ENCODE results near the gene MSANTD2.

MSANTD2 gene

GRCh38 chr11:124758355-124759265 lies 41.6 kb downstream of the MSANTD2 start:
- POLR2A ChIA-PET: no interaction called here
- CTCF ChIA-PET: interaction anchor here (0.7 to 21.1 kb wide), 16 partner anchors 8 to 90 kb away, joined by 3 to 381 read pairs (median 4); partner anchors contain the start of gene MSANTD2
- peak; percentile 80 for DNase-seq (ENCODE audit: extremely low spot score)
- peak; percentile 90 for TF ChIP-seq CTCF (IDR thresholded peaks at IDR 0.05; ENCODE audit: control extremely low read depth, extremely low read depth, low read depth, missing control alignments)

- DNase-seq (ENCODE audit: extremely low spot score): no peak
- POLR2A ChIA-PET: no interaction called here
Observed at GRCh38 chr11:124757320-124757719, 42.9 kb downstream of the MSANTD2 start.

GRCh38 chr11:124756753-124757227 lies 43.4 kb downstream of the MSANTD2 start:
- DNase-seq (ENCODE audit: extremely low spot score): no peak
- TF ChIP-seq CTCF (IDR thresholded peaks at IDR 0.05; ENCODE audit: control extremely low read depth, extremely low read depth, low read depth, missing control alignments): no peak
- POLR2A ChIA-PET: no interaction called here
- CTCF ChIA-PET: interaction anchor here (0.9 to 21.1 kb wide), 5 partner anchors 8 to 119 kb away, joined by 3 to 381 read pairs (median 21); partner anchors contain the start of genes ESAM and MSANTD2

More at GRCh38 chr11:124757320-124757719, 42.9 kb downstream of the MSANTD2 start:
- no peak for TF ChIP-seq CTCF (IDR thresholded peaks at IDR 0.05; ENCODE audit: control extremely low read depth, extremely low read depth, low read depth, missing control alignments)
- CTCF ChIA-PET: interaction anchor here (1.2 to 21.1 kb wide), 5 partner anchors 9 to 88 kb away, joined by 4 to 381 read pairs (median 9); partner anchors contain the start of gene MSANTD2

DNA sequence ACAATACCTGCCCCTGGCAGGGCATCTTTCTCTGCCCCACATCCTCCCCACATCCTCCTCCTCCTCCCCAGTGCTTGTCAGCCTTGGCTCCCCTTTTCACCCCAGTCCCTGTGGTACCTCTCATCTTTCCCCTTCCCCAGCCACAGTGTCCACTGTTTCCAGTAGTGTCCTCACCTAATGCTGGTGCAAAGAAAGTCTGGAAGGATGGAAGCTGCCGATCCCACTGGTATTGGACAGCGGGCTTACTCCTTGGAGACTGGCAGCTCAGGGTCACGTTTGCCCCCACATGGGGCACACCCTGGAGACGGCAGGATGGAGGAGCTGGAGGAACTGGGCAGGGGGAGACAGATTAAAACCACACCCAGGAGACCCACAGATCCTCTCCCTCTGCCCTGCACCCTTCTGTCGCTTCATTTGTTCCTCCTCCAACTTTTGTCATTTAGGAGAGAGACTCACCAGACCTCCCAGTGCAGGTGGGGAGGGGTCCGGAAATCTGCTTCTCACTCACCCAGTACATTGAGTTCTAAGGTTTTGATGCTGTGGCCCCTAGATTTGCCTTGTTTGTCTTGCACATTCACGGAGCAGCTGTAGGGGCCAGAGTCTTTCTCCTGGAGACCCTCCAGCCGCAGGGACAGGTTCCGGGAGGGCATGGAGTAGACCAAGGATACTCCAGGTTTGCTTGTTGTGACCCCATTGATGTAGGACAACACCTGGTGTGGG lies 44.0 kb downstream of the MSANTD2 start:
- CTCF ChIA-PET: interaction anchor here (0.6 to 21.1 kb wide), 6 partner anchors 10 to 120 kb away, joined by 3 to 381 read pairs (median 12); partner anchors contain the start of genes ESAM, MSANTD2 and NRGN
- POLR2A ChIA-PET: no interaction called here
- DNase-seq (ENCODE audit: extremely low spot score): no peak
- no peak for TF ChIP-seq CTCF (IDR thresholded peaks at IDR 0.05; ENCODE audit: control extremely low read depth, extremely low read depth, low read depth, missing control alignments)

GRCh38 chr11:124754710-124755109 lies 45.5 kb downstream of the MSANTD2 start:
- TF ChIP-seq CTCF (IDR thresholded peaks at IDR 0.05; ENCODE audit: control extremely low read depth, extremely low read depth, low read depth, missing control alignments): no peak
- ChIA-PET POLR2A (no interaction called here), CTCF (interaction anchor here (1.3 to 21.1 kb wide), 4 partner anchors 8 to 42 kb away, joined by 4 to 381 read pairs (median 102); partner anchors contain the start of genes ESAM, MSANTD2 and NRGN)
- no peak for DNase-seq (ENCODE audit: extremely low spot score)

DNA sequence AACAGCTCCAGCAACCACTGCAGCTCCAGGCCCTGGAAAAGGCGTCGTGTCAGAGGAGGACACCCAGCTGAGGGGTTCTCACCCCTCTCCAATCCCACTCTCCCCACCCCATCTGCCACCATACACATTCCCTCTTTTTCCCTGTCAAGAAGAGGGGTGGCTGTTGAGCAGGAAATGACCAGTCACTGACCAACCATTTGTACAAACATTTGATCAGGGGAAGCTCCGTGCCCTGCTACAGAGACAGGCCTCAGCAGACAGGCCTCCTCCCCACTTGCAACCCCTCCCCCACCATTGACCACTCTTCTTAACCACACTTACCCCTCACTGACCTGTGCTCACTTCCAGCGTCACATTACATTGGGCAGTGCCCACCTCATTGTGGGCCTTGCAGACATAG lies 45.9 kb downstream of the MSANTD2 start:
- ChIA-PET CTCF (interaction anchor here (2.5 to 17.5 kb wide), 2 partner anchors 8 to 12 kb away, joined by 21 to 183 read pairs; partner anchors contain the start of gene ESAM), POLR2A (no interaction called here)
- no peak for DNase-seq (ENCODE audit: extremely low spot score)
- no peak for TF ChIP-seq CTCF (IDR thresholded peaks at IDR 0.05; ENCODE audit: control extremely low read depth, extremely low read depth, low read depth, missing control alignments)

Measured in GM10248 (cell line).